AG04449 (cell line): ENCODE results near the gene ULK4.

Experiments used
- CTCF ChIA-PET: fragments of 350-600 bp; formaldehyde crosslinking; extraction: SDS; loops from one replicate; lab custom pipeline; 2021; ENCODE audit warnings: antibody characterized with exemption; lab: Yijun Ruan, JAX
- POLR2A ChIA-PET: fragments of 400-600, 350-600 bp; formaldehyde crosslinking; extraction: SDS; loops from one replicate; lab custom pipeline; 2020; ENCODE audit warnings: antibody characterized with exemption, inconsistent platforms; lab: Yijun Ruan, JAX
- DNase-seq: peaks from one replicate; pipeline ENCODE4 v3.0.0-alpha.2; 2010; ENCODE audit warnings: low read depth, low spot score
- H3K4me3 ChIP-seq: 2 replicates; pipeline ENCODE4 v1.5.1; 2011; ENCODE audit warnings: low read depth, mild to moderate bottlenecking, control low read depth, low read length
- CTCF ChIP-seq: IDR thresholded peaks from one replicate; pipeline ENCODE4 v1.5.1; 2011; ENCODE audit warnings: mild to moderate bottlenecking, moderate library complexity, low read length, control low read depth, inconsistent platforms; ENCODE audit not compliant: insufficient read depth; ENCODE audit errors: missing control alignments

The ULK4 gene

GRCh38 chr3:41599127-41599484, 362.8 kb downstream of the ULK4 start:
- ChIA-PET CTCF (no interaction called here), POLR2A (no interaction called here)
- TF ChIP-seq CTCF: no peak
- DNase-seq: no peak
- no peak overlapping the region for H3K4me3 ChIP-seq

GRCh38 chr3:41598402-41599126, 363.3 kb downstream of the ULK4 start:
- ChIA-PET POLR2A (no interaction called here), CTCF (no interaction called here)
- no peak for TF ChIP-seq CTCF
- no peak for DNase-seq
- H3K4me3 ChIP-seq: no peak overlapping the region

GRCh38 chr3:41593774-41594173, 368.1 kb downstream of the ULK4 start:
- TF ChIP-seq CTCF: no peak
- no peak for DNase-seq
- H3K4me3 ChIP-seq: no peak overlapping the region
- ChIA-PET POLR2A (no interaction called here), CTCF (interaction anchor here (1.9 kb wide), 1 partner anchor 11 kb away, joined by 4 read pairs; no protein-coding TSS in a partner anchor)

GRCh38 chr3:41592753-41593510, 369.0 kb downstream of the ULK4 start:
- ChIA-PET POLR2A (no interaction called here), CTCF (interaction anchor here (0.9 to 1.9 kb wide), 2 partner anchors 10 to 12 kb away, joined by 3 to 4 read pairs; no protein-coding TSS in a partner anchor)
- DNase-seq: no peak
- TF ChIP-seq CTCF: no peak
- H3K4me3 ChIP-seq: no peak overlapping the region

GRCh38 chr3:41583014-41583413, 378.9 kb downstream of the ULK4 start:
- TF ChIP-seq CTCF: no peak
- DNase-seq: no peak
- CTCF ChIA-PET: interaction anchor here (1.0 to 1.1 kb wide), 2 partner anchors 11 to 128 kb away, joined by 3 to 4 read pairs; no protein-coding TSS in a partner anchor
- POLR2A ChIA-PET: no interaction called here
- no peak overlapping the region for H3K4me3 ChIP-seq

- no peak for DNase-seq
Observed at GRCh38 chr3:41581700-41582099, 380.2 kb downstream of the ULK4 start.

More at GRCh38 chr3:41581700-41582099, 380.2 kb downstream of the ULK4 start:
- ChIA-PET POLR2A (interaction anchor here (0.8 kb wide), 1 partner anchor 382 kb away, joined by 3 read pairs; the partner anchor contains the start of gene CTNNB1), CTCF (no interaction called here)
- H3K4me3 ChIP-seq: no peak overlapping the region
- TF ChIP-seq CTCF: no peak
